Measurements from ENCODE around the gene KIFBP.
"Not testable (repeated sequence)": the region's sequence is repeated elsewhere in the genome, so short reads cannot be mapped to it uniquely, and the experiment has no call there.

The KIFBP gene

DNA sequence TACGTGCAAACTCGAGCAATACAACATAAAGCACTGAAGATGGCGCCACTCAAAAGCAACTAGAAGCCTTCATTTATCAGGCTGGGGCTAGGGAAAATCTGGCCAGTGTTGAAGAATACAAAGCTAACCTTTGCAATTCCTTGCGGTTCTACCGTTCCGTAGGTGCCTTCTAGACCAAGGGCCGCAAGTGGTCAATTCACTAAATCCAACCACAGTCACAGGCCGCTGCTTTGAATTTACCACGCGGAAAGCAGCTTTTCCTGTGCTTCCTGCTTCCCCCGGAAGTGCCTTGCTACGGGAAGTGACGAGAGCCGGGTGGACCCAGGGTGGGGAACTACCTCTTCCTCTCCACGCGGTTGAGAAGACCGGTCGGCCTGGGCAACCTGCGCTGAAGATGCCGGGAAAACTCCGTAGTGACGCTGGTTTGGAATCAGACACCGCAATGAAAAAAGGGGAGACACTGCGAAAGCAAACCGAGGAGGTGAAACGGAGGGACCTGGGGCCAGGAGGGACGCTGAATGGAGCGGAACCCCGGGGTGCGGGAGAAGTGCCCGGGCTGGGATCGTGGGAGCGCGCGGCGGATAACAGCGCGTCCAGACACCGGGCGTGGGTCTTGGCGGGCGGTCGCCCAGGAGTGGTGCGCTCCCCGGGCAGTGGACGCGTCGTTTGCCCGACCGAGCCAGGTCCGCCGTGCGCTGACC lies 32.6 kb upstream of the KIFBP start, which contains the start of gene DDX21:
Gene DDX21, plus strand, starts transcription at position 339 of the 701 bp plus-strand sequence. Its CDS starts 56 bp downstream, at position 395.
- peak within 1 kb of the TSS; percentile 99 for H3K4me3 ChIP-seq (replicated peaks; ENCODE audit: low read depth, low read length)
- peak; percentile 94 for DNase-seq (ENCODE audit: low read depth)
- TF ChIP-seq, protein P1, sequence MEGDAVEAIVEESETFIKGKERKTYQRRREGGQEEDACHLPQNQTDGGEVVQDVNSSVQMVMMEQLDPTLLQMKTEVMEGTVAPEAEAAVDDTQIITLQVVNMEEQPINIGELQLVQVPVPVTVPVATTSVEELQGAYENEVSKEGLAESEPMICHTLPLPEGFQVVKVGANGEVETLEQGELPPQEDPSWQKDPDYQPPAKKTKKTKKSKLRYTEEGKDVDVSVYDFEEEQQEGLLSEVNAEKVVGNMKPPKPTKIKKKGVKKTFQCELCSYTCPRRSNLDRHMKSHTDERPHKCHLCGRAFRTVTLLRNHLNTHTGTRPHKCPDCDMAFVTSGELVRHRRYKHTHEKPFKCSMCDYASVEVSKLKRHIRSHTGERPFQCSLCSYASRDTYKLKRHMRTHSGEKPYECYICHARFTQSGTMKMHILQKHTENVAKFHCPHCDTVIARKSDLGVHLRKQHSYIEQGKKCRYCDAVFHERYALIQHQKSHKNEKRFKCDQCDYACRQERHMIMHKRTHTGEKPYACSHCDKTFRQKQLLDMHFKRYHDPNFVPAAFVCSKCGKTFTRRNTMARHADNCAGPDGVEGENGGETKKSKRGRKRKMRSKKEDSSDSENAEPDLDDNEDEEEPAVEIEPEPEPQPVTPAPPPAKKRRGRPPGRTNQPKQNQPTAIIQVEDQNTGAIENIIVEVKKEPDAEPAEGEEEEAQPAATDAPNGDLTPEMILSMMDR (IDR thresholded peaks at IDR 0.05; ENCODE audit: low read length, missing control alignments): peak; percentile 63

DNA sequence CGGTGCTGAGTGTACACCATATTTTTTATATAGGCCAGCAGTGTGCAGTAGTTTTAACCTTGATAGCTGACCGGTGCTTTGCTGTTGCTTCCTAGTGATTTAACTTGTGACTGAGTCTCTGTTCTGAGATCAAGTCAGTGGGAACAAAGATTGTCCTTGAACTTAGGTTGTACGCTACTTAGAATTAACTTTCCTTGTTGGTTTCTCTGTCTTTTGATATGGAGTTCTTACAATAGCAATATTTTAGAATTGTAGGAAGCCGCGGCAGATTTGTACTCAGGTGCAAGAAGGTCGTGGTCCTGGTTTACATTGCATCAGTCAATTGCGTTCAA lies 31.4 kb upstream of the KIFBP start:
- peak overlapping the region; percentile 99 for H3K4me3 ChIP-seq (replicated peaks; ENCODE audit: low read depth, low read length)
- DNase-seq (ENCODE audit: low read depth): no peak
- TF ChIP-seq, protein P1 (IDR thresholded peaks at IDR 0.05; ENCODE audit: low read length, missing control alignments): no peak

- H3K4me3 ChIP-seq (replicated peaks; ENCODE audit: low read depth, low read length): peak overlapping the region; percentile 99
- TF ChIP-seq, protein P1 (IDR thresholded peaks at IDR 0.05; ENCODE audit: low read length, missing control alignments): no peak
- DNase-seq (ENCODE audit: low read depth): peak; percentile 28
Measured at GRCh38 chr10:68957654-68958053, 30.9 kb upstream of the KIFBP start.

GRCh38 chr10:68959695-68960527 lies 28.7 kb upstream of the KIFBP start:
- TF ChIP-seq, protein P1 (IDR thresholded peaks at IDR 0.05; ENCODE audit: low read length, missing control alignments): no peak
- no peak for DNase-seq (ENCODE audit: low read depth)
- H3K4me3 ChIP-seq (replicated peaks; ENCODE audit: low read depth, low read length): no peak overlapping the region

DNA sequence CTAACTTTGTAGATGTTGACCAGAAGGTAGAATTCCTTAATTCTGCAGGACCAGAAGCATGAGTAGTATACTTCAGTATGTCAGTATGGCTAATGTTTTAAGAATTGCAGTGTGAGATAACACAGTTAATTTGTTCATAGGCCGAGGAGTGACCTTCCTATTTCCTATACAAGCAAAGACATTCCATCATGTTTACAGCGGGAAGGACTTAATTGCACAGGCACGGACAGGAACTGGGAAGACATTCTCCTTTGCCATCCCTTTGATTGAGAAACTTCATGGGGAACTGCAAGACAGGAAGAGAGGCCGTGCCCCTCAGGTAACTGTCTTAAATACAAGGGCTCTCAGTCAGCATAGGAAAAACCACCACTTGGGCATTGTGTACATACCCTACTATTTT lies 25.5 kb upstream of the KIFBP start:
- H3K4me3 ChIP-seq (replicated peaks; ENCODE audit: low read depth, low read length): no peak overlapping the region
- TF ChIP-seq, protein P1 (IDR thresholded peaks at IDR 0.05; ENCODE audit: low read length, missing control alignments): no peak
- DNase-seq (ENCODE audit: low read depth): no peak

- DNase-seq (ENCODE audit: low read depth): no peak
- no peak overlapping the region for H3K4me3 ChIP-seq (replicated peaks; ENCODE audit: low read depth, low read length)
- TF ChIP-seq, protein P1 (IDR thresholded peaks at IDR 0.05; ENCODE audit: low read length, missing control alignments): no peak
Measured at GRCh38 chr10:68973975-68974374, 14.6 kb upstream of the KIFBP start.

DNA sequence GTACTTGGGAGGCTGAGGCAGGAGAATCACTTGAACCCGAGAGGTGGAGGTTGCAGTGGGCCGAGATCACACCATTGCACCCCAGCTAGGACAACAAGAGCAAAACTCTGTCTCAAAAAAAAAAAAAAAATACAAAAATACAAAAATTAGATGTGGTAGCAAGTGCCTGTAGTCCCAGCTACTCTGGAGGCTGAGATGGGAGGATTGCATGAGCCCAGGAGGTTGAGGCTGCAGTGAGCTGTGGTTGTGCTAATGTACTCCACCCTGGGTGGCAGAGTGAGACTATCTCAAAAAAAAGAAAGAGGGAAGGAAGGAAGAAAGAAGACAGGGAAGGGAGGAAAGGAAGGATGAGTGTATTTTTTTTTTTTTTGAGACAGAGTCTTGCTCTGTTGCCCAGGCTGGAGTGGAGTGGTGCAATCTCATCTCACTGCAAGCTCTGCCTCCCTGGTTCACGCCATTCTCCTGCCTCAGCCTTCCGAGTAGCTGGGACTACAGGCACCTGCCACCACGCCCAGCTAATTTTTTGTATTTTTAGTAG lies 12.6 kb upstream of the KIFBP start:
- not testable (repeated sequence) for DNase-seq (ENCODE audit: low read depth); H3K4me3 ChIP-seq (replicated peaks; ENCODE audit: low read depth, low read length)

- not testable (repeated sequence) for H3K4me3 ChIP-seq (replicated peaks; ENCODE audit: low read depth, low read length); DNase-seq (ENCODE audit: low read depth)
Measured at GRCh38 chr10:68979738-68980137, 8.9 kb upstream of the KIFBP start.

Measured in fibroblast of pulmonary artery (primary cell).